WTC11 (cell line): Measurements from ENCODE around the gene CYTH3.

Source experiments
- MYBL2 ChIP-seq: sonication (generic); formaldehyde crosslinking; IDR thresholded peaks from 2 replicates; pipeline ENCODE4 v1.8.1; 2023; ENCODE audit warnings: mild to moderate bottlenecking, moderate library complexity, missing genetic modification reagents
- ZNF232 ChIP-seq: sonication (generic); formaldehyde crosslinking; IDR thresholded peaks from 2 replicates; pipeline ENCODE4 v1.8.0; 2022; ENCODE audit warnings: mild to moderate bottlenecking, missing genetic modification reagents
- TF ChIP-seq, protein P1 (sequence below): fragments of 200-600 bp; IDR thresholded peaks from 2 replicates; pipeline ENCODE4 v1.8.0; 2022; ENCODE audit warnings: antibody characterized with exemption
- TF ChIP-seq, protein P2 (sequence below): sonication (generic); formaldehyde crosslinking; IDR thresholded peaks from 2 replicates; pipeline ENCODE4 v1.8.1; 2023; ENCODE audit warnings: mild to moderate bottlenecking, missing genetic modification reagents, moderate library complexity
- TF ChIP-seq, protein P3 (sequence below): sonication (generic); formaldehyde crosslinking; IDR thresholded peaks from 2 replicates; pipeline ENCODE4 v1.8.1; 2022; ENCODE audit warnings: mild to moderate bottlenecking, moderate library complexity, missing genetic modification reagents

DNA sequence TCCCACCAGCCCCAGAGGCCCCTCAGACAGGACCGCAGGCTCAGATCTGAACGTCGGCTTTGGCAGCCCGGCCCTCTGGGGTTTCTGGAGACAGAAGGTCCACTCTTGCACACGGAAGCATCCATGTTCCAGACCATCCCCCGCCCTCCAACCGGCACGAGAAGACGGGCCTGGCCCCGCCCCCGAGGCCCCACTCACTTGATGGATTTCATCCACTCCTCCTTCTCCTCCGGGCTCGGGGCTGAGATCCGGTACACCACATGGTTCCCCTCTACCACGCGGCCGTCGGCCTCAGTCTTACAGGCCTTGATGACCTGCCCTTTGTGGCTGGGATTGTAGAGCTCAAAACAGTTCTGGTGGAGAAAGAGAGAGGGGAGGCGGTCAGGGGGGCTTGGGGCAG lies 107.3 kb downstream of the CYTH3 start:
- TF ChIP-seq ZNF232 (CRISPR knock-in tag) = no peak
- TF ChIP-seq, protein P1, sequence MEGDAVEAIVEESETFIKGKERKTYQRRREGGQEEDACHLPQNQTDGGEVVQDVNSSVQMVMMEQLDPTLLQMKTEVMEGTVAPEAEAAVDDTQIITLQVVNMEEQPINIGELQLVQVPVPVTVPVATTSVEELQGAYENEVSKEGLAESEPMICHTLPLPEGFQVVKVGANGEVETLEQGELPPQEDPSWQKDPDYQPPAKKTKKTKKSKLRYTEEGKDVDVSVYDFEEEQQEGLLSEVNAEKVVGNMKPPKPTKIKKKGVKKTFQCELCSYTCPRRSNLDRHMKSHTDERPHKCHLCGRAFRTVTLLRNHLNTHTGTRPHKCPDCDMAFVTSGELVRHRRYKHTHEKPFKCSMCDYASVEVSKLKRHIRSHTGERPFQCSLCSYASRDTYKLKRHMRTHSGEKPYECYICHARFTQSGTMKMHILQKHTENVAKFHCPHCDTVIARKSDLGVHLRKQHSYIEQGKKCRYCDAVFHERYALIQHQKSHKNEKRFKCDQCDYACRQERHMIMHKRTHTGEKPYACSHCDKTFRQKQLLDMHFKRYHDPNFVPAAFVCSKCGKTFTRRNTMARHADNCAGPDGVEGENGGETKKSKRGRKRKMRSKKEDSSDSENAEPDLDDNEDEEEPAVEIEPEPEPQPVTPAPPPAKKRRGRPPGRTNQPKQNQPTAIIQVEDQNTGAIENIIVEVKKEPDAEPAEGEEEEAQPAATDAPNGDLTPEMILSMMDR = no peak
- no peak for TF ChIP-seq MYBL2
- TF ChIP-seq, protein P2, sequence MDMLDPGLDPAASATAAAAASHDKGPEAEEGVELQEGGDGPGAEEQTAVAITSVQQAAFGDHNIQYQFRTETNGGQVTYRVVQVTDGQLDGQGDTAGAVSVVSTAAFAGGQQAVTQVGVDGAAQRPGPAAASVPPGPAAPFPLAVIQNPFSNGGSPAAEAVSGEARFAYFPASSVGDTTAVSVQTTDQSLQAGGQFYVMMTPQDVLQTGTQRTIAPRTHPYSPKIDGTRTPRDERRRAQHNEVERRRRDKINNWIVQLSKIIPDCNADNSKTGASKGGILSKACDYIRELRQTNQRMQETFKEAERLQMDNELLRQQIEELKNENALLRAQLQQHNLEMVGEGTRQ (CRISPR knock-in tag) = no peak
- TF ChIP-seq, protein P3, sequence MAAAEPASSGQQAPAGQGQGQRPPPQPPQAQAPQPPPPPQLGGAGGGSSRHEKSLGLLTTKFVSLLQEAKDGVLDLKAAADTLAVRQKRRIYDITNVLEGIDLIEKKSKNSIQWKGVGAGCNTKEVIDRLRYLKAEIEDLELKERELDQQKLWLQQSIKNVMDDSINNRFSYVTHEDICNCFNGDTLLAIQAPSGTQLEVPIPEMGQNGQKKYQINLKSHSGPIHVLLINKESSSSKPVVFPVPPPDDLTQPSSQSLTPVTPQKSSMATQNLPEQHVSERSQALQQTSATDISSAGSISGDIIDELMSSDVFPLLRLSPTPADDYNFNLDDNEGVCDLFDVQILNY = no peak
